ENCODE measurements around the gene MAP4K4. TPM values are rescaled to one million over a fixed set of nuclear protein-coding genes. Genes with fewer than 3 reads are reported as not detected.

Gene MAP4K4
- total and polyA plus RNA-seq, 2 of the 13 experiments (the other 11 are each of a cell fraction or from before 2014, with no cell fraction given) = 105 to 264 TPM

- TF ChIP-seq ZHX2 (IDR thresholded peaks at IDR 0.05; ENCODE audit: low read depth) = no peak
- TF ChIP-seq ZHX2 (CRISPR knock-in tag; IDR thresholded peaks at IDR 0.05; ENCODE audit: borderline replicate concordance) = no peak
- no peak for TF ChIP-seq BCL3 (CRISPR knock-in tag; IDR thresholded peaks at IDR 0.05)
- peak; percentile 49; the same call in 1 of the 2 replicates for TF ChIP-seq ZNF292 (CRISPR knock-in tag; IDR thresholded peaks at IDR 0.05; ENCODE audit: borderline replicate concordance, low read depth)
- no peak for TF ChIP-seq HMGXB3 (CRISPR knock-in tag; IDR thresholded peaks at IDR 0.05; ENCODE audit: borderline replicate concordance)
- no peak for TF ChIP-seq SKIL (CRISPR knock-in tag; IDR thresholded peaks at IDR 0.05; ENCODE audit: borderline replicate concordance)
- TF ChIP-seq ZNF589 (CRISPR knock-in tag; conservative IDR thresholded peaks at IDR 0.05) = no peak
- TF ChIP-seq ZFP91 (CRISPR knock-in tag; IDR thresholded peaks at IDR 0.05; ENCODE audit: borderline replicate concordance) = peak; percentile 20; the same call in 1 of the 2 replicates
- 0 out of 2 replicates have a peak, but pooled peaks have one; percentile 18 for TF ChIP-seq ETV5 (CRISPR knock-in tag; IDR thresholded peaks at IDR 0.05; ENCODE audit: borderline replicate concordance)
- TF ChIP-seq MAFK (conservative IDR thresholded peaks at IDR 0.05 in 1 of 2, IDR thresholded peaks at IDR 0.05 in 1 of 2; ENCODE audit: low read length in 2 of 2) = no peak
- TF ChIP-seq E2F1 (CRISPR knock-in tag; IDR thresholded peaks at IDR 0.05) = no peak
Measured at GRCh38 chr2:101673920-101674319, 23.6 kb upstream of the MAP4K4 start (continued).
